H54 (cell line): ENCODE measurements around the gene HORMAD2.
"Not testable (repeated sequence)": the region's sequence is repeated elsewhere in the genome, so short reads cannot be mapped to it uniquely, and the experiment has no call there.

Experiments used
- DNase-seq: peaks from one replicate; pipeline ENCODE4 v3.0.0; 2011; ENCODE audit warnings: low spot score, mixed read lengths; ENCODE audit not compliant: insufficient read length
- FAIRE-seq: peaks from 3 replicates; lab custom pipeline; 2011; peaks lifted over from hg19 to GRCh38; lab: Jason Lieb, UNC
- POLR2A ChIP-seq: IDR thresholded peaks from 2 replicates; pipeline ENCODE4 v1.6.1; 2011; ENCODE audit warnings: low read depth, mild to moderate bottlenecking, low read length

The HORMAD2 gene

DNA sequence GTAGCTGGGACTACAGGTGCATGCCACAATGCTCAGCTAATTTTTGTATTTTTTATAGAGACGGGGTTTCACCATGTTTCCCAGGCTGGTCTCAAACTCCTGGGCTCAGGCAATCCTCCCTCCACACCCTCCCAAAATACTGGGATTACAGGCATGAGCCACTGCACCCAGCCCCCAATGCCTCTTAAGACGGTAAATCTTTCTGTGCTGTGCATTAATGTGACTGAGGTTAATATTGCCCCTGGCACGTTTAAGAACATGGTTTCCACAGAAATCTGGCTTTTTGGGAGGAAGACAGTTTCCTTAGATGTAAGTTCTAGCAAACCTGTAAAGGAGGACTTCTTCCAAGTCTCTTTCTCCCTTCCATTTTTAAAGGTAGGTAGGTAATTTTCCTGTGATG, 6.1 kb upstream of the HORMAD2 start:
- DNase-seq, result no peak
- FAIRE-seq, result no peak
- TF ChIP-seq POLR2A, result no peak

DNA sequence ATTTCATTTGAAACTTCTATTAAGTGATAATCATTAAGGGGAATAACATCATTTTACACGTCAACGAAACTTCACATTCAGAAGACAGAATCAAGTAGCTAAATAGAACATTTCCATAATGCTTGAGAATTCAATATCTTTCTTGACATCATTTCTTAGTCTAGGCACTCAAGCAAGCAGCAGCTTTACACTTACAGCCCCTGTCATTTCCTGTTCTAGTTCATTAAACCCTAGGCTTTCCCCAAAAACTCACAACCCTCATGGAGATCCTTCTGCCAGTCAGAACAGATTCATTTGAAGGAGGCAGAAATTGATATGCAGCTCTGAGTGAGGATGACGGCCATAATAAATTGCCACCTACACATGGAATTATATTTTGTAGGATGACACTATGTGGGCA, 5.3 kb upstream of the HORMAD2 start:
- no peak for TF ChIP-seq POLR2A
- DNase-seq, result no peak
- no peak for FAIRE-seq

DNA sequence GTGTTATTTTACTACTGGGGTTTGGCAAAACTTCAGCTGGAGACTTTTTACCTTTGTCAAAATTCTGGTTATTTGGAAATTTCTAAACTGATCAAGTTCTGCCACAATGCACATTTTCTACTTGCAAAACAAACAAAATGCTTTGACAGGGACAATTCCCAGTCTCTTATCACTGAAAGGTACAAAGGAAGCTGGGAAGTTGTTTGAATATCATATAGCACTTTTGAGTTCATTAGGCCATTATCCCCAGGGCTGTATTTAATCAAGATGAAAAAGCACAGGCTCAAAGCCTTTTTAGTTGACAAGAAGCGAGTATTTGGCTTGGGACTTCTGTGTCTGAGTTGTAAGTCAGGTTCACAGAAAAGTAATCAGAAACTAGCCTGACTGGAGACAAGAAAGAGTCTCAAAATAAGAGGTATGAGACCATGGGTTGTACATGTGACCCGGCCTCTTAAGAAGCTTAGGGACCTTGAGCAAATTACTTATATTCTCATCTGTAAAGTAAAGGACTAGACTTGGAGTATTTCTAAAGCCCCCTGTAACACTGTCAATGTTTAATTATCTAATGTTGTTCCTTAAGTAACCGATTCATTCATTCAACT, 2.9 kb upstream of the HORMAD2 start:
- no peak for FAIRE-seq
- DNase-seq, result no peak
- TF ChIP-seq POLR2A, result no peak

DNA sequence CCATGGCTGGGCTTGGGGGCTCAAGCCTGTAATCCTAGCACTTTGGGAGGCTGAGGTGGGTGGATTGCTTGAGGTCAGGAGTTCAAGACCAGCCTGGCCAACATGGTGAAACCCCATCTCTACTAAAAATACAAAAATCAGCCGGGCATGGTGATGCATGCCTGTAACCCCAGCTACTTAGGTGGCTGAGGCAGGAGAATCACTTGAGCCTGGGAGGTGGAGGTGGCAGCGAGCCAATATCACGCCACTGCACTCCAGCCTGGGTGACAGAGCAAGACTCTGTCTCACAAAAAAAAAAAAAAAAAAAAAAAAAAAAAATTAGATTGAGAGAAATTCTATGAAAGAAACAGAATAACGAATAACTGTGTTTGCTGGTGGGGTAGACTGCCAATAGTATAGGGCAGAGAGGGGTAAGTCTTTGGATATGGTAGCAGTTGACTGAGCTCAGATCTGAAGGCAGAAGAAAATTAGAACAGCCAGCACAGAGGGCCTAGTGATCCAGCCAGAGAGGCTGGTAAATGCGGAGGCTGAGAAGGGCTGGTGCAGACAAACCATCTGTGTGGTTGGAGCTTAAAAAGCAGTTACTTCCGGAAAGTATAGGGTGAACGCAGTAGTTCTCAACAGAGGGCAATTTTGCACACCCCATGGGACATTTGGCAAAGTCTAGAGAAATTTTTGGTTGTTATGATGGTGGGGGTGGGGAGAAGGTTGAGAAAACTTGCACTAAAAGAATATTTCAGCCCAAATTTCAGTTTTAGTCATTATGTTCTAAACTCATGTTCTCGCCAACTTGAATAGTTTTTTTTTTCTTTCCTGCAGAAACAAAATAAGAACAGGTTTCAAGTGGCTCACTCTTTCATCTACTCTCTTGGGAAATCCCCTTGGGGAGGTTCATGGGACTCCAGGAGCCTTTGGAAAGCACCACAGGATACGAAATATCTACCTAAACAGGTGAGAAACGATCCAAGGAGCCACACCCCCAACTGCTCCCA, 1.6 kb upstream of the HORMAD2 start:
- no peak for FAIRE-seq
- no peak for TF ChIP-seq POLR2A
- DNase-seq, result no peak

DNA sequence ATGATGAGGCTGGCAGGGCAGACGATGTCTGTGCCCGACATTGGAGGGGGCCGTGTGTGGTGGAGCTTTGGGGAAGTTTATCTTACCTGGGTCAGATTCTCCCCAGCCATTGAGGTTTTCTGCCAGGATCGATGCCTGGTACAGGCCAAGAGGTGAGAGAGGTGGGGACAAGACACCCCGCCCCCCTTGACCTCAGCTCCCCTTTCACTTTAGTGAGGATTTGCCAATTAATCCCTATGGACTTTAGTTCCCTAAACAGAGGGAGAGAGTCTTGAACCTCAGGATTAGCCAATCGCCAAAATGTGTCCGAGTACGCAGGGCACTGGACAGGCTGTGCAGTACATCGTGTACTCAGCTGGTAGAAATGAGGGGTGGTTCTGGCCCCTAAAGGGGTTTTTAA, 541 bp downstream of the HORMAD2 start:
- no peak for TF ChIP-seq POLR2A
- DNase-seq (no peak), FAIRE-seq (no peak)

DNA sequence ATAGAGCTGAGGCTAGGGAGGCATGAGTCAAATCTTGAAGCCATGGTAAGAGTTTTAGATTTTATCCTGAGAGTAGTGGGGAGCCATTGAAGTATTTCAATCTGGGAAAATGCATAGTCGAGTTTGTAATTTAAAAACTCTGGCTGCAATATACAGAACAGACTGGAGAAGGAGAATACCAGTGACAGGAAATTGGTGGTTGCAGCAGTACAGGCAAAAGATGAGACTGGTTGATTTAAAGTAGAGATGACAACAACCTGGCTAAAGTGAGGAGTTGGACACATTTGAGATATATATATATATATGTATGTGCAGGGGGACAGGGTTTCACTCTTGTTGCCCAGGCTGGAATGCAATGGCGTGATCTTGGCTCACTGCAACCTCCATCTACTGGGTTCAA, 6.2 kb downstream of the HORMAD2 start:
- no peak for DNase-seq
- TF ChIP-seq POLR2A, result no peak
- no peak for FAIRE-seq

DNA sequence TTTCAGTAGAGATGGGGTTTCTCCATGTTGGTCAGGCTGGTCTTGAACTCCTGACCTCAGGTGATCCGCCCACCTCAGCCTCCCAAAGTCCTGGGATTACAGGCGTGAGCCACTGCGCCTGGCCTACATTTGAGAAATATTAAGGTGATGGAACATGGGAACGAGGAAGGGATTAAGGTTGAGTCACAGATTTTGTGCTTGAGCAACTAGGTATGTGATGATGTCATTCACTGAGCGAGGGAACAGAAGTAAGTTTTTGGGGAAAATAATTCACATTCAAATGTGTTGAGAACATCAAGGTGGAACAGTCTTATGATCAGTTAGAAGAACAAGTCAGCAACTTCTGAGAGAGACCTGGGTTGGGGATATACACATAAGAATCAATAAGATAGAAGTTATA, 6.8 kb downstream of the HORMAD2 start:
- DNase-seq, result not testable (repeated sequence)

DNA sequence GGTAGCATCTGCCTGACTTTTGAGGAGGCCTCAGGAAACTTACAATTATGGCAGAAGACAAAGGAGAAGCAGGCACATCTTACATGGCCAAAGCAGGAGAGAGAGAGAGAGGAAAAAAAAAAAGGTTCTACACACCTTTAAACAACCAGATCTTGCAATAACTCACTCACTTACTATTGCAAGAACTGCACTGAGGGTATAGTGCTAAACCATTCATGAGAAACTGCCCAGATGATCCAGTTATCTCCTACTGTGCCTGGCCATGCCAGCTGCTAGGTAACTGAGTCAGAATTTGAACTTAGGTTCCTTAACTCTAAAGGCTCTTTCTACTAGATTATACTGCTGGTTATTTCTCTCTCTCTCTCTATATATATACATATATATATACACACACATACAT, 7.3 kb downstream of the HORMAD2 start:
- DNase-seq (no peak), FAIRE-seq (no peak)
- TF ChIP-seq POLR2A, result no peak

More for the DNA sequence above, 6.8 kb downstream of the HORMAD2 start:
- not testable (repeated sequence) for FAIRE-seq

DNA sequence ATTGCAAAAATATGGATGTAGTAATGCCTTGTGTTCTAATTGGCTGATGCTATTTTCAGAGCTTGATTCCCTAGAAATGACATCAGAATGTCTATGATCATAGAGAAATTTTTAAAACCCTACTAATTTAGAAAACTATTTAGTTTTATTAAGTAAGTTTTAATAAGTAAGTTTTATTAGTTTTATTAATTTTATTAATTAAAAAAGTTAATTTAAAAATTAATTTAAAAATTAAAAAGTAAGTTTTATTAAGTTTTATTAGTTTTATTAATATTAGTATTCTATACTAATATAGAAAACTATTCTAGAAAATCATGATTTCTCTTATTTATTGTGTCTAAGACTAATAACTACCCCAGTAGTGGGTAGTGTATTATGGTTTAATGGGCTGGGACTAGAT, 8.2 kb downstream of the HORMAD2 start:
- TF ChIP-seq POLR2A, result no peak
- FAIRE-seq, result no peak

DNA sequence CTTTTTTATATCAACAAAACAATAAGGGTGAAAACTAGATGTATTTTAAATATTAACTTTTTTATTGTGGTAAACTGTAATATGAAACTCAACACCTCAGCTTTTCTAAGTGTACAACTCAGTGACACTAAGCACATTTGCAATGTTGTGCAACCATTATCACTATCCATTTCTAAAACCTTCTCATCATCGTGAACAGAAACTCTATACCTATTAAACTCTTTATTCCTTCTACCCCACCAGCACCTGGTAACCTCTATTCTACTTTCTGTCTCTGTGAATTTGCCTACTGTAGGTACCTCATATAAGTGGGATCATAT, 9.4 kb downstream of the HORMAD2 start:
- FAIRE-seq, result no peak
- no peak for TF ChIP-seq POLR2A
- no peak for DNase-seq

More for the DNA sequence above, 8.2 kb downstream of the HORMAD2 start:
- DNase-seq, result no peak

DNA sequence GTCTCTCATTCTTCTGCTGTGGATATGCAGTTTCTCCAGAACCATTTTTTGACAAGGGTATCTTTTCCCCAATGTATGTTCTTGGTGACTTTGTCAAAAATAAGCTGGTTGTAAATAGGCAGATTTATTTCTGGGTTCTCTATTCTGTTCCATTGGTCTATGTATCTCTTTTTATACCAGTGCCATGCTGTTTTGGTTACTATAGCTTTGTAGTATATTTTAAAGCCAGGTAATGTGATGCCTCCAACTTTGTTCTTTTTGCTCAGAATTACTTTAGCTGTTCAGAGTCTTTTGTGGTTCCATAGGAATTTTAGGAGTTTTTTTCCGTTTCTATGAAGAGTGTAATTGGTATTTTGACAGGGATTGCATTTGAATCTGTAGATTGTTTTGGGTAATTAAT, 12.4 kb downstream of the HORMAD2 start:
- TF ChIP-seq POLR2A, result no peak
- FAIRE-seq (no peak), DNase-seq (no peak)

DNA sequence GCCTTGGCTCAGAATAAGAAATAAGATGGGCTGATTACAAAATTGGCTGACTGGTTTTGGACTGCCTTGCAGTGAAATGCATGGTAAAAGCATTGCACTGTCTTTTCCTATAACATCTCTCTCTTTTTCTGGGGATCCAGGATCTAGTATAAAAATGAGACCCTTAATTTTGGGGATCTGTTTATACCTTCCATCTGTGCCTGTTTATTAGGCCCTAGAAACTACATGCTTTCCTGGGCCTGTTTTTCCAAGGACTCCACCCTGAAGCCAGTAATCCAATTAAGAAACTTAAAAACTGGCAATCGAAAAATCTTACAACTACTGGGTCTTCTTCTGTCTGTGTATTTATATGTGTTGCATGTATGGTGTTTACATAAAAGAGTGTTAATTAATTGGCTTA, 14.5 kb downstream of the HORMAD2 start:
- DNase-seq (no peak), FAIRE-seq (no peak)
- TF ChIP-seq POLR2A, result no peak

DNA sequence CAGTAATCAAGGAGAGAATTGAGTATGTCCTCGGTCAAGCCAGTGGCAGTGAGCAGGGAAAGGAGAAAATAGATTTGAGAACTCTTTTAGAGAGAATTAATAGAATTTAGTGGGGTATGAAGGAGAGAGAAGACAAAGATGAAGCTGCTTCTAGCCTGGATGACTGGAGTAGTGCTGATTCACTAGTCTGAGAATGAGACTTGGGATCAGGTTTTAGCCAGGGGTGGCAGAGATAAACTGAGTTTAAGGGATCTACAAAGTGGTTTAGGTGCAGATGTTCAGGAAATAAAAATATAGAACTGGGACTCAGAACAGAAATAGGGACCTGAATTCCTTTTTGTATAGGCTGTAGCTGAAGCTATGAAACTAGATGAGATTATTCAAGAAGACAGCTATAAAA, 17.6 kb downstream of the HORMAD2 start:
- FAIRE-seq, result no peak
- no peak for DNase-seq
- no peak for TF ChIP-seq POLR2A

DNA sequence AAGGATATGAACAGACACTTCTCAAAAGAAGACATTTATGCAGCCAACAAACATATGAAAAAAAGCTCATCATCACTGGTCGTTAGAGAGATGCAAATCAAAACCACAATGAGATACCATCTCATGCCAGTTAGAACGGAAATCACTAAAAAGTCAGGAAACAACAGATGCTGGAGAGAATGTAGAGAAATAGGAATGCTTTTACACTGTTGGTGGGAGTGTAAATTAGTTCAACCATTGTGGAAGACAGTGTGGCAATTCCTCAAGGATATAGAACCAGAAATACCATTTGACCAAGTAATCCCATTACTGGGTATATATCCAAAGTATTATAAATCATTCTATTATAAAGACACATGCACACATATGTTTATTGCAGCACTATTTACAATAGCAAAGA, 20.5 kb downstream of the HORMAD2 start:
- FAIRE-seq, DNase-seq: not testable (repeated sequence)
